K562 (cell line): ENCODE data around the gene SOX18. TPM values are rescaled to one million over a fixed set of nuclear protein-coding genes. Genes with fewer than 3 reads are reported as not detected.

Source experiments
- CHD2 ChIP-seq: IDR thresholded peaks from 2 replicates; pipeline ENCODE4 v1.6.1; 2011; ENCODE audit warnings: low read depth, low read length
- DMBX1 ChIP-seq: fragments of 250-450 bp; sonication (Bioruptor Pico); IDR thresholded peaks from 2 replicates; pipeline ENCODE4 v1.8.0; 2022; ENCODE audit warnings: inconsistent platforms, mild to moderate bottlenecking, moderate library complexity, borderline replicate concordance
- EGR1 ChIP-seq: fragments of 450-650 bp; conservative IDR thresholded peaks from 2 replicates; pipeline ENCODE4 v1.6.1; 2017; ENCODE audit warnings: mild to moderate bottlenecking
- GTF2E2 ChIP-seq: fragments of 200-800 bp; sonication (Bioruptor generic); IDR thresholded peaks from 2 replicates; pipeline ENCODE4 v1.6.1; 2016; ENCODE audit warnings: missing genetic modification characterization, missing compliant biosample characterization
- MYC ChIP-seq, 2 experiments: fragments of 250-450 bp in 1 of 2; sonication (Bioruptor Pico) in 1 of 2; IDR thresholded peaks; 2 replicates each; pipeline versions ENCODE4 v1.5.1 to v1.6.1; 2012 to 2021; ENCODE audit warnings: low read depth in 2 of 2, borderline replicate concordance in 1 of 2, improper control_type of control experiment in 1 of 2, low read length in 1 of 2, mild to moderate bottlenecking in 1 of 2, moderate library complexity in 1 of 2
- RAD21 ChIP-seq, 2 experiments: fragments of 250-450 bp in 1 of 2; fragments of 450-650 bp in 1 of 2; sonication (Bioruptor Pico) in 1 of 2; formaldehyde crosslinking in 1 of 2; IDR thresholded peaks in 1 of 2; conservative IDR thresholded peaks in 1 of 2; 2 replicates each; pipeline versions ENCODE4 v1.4.0 to v1.8.0; 2020 to 2022; ENCODE audit warnings: mild to moderate bottlenecking in 2 of 2, moderate library complexity in 1 of 2
- RBM17 ChIP-seq: fragments of 200-400 bp; formaldehyde crosslinking; IDR thresholded peaks from 2 replicates; pipeline ENCODE4 v1.6.1; 2017; ENCODE audit warnings: low read depth, mild to moderate bottlenecking, low read length, borderline replicate concordance
- TOE1 ChIP-seq, 2 experiments: fragments of 450-650 bp in 1 of 2; sonication (generic) in 1 of 2; formaldehyde crosslinking in 1 of 2; IDR thresholded peaks; 2 replicates each; pipeline versions ENCODE4 v1.7.1 to v1.8.0; 2016 to 2022; ENCODE audit warnings: borderline replicate concordance in 2 of 2, mild to moderate bottlenecking in 2 of 2, antibody characterized with exemption in 1 of 2, inconsistent platforms in 1 of 2, low read depth in 1 of 2, missing genetic modification reagents in 1 of 2, moderate library complexity in 1 of 2
- ZNF444 ChIP-seq: fragments of 250-450 bp; sonication (Bioruptor Pico); IDR thresholded peaks from 2 replicates; pipeline ENCODE4 v1.4.0; 2020; ENCODE audit warnings: mild to moderate bottlenecking, moderate library complexity
- ZNF668 ChIP-seq: fragments of 250-450 bp; sonication (Bioruptor Pico); IDR thresholded peaks from 2 replicates; pipeline ENCODE4 v1.8.0; 2022; ENCODE audit warnings: mild to moderate bottlenecking, inconsistent platforms
- ZNF780A ChIP-seq: fragments of 250-450 bp; sonication (Bioruptor Pico); IDR thresholded peaks from 2 replicates; pipeline ENCODE4 v1.5.0; 2021; ENCODE audit warnings: mild to moderate bottlenecking
- ZNF785 ChIP-seq: fragments of 250-450 bp; sonication (Bioruptor Pico); IDR thresholded peaks from 2 replicates; pipeline ENCODE4 v1.4.0; 2020; ENCODE audit warnings: mild to moderate bottlenecking
- polyA plus RNA-seq, 8 experiments: library from polyadenylated mRNA; depleted of rRNA in 4 of 8; stranded (reverse) in 5 of 8; unstranded in 3 of 8; fragments of >200 nt; fragmentation: Nextera tagmentation in 2 of 8; fragmentation: Illumina TruSeq in 1 of 8; extraction: Ambion mirVana in 2 of 8; extraction: Trizol in 1 of 8; gene quantifications; 2 replicates each; pipeline versions ENCODE4 v1.2.1 to v1.2.3, GENCODE V29; 2011 to 2014; ENCODE audit warnings: inconsistent platforms in 1 of 8, missing spikeins in 1 of 8
- total RNA-seq, 7 experiments: library from RNA; depleted of rRNA in 6 of 7; stranded (reverse); fragments of >200 nt in 6 of 7; fragmentation: Illumina TruSeq in 2 of 7; extraction: Trizol in 2 of 7; gene quantifications; 2 replicates each; pipeline versions ENCODE4 v1.2.1 to v1.2.3, GENCODE V29; 2011 to 2021; ENCODE audit warnings: low replicate concordance in 1 of 7
- TF ChIP-seq, protein P1 (sequence below), 2 experiments: fragments of 450-650 bp in 1 of 2; sonication (generic) in 1 of 2; formaldehyde crosslinking in 1 of 2; IDR thresholded peaks; 2 replicates each; pipeline versions ENCODE4 v1.7.1 to v1.9.0; 2016 to 2022; ENCODE audit warnings: inconsistent platforms in 1 of 2, mild to moderate bottlenecking in 1 of 2, missing genetic modification reagents in 1 of 2
- TF ChIP-seq, protein P2 (sequence below): fragments of 250-450 bp; sonication (Bioruptor Pico); IDR thresholded peaks from 2 replicates; pipeline ENCODE4 v1.5.0; 2021; ENCODE audit warnings: mild to moderate bottlenecking, moderate library complexity

SOX18 gene
- total and polyA plus RNA-seq, 9 of the 15 experiments (the other 6 are each of a cell fraction or from before 2014, with no cell fraction given): 0.15 to 19.8 (median 0.33) TPM

DNA sequence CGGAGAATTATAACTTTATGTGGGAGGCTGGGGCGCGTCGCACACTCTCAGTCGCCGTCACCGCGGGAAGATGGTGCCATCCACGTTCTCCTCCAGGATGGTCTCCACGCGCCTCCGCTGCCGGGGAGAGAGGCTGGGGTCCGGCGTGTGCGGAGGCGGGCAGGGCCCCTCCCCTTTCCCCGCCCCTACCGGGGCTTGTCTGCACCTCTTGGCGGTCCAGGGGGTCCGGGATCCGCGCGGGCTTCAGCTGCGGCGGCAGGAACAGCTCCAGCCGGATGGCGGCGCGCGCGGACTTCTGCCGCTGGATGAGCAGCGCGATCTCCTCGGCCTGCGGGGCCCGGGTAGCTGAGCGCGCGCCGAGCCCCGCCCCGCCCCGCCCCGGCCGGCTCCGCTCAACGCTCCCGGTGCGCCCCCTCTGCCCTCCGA is 34.0 kb upstream of the SOX18 start (continued):
- TF ChIP-seq RBM17: no peak
- TF ChIP-seq ZNF444: no peak
- TF ChIP-seq RAD21 (CRISPR knock-in tag; conservative IDR thresholded peaks at IDR 0.05 in 1 of 2, IDR thresholded peaks at IDR 0.05 in 1 of 2): peak; percentile 64 to 76
- no peak for TF ChIP-seq ZNF668 (CRISPR knock-in tag)
- TF ChIP-seq, protein P1, sequence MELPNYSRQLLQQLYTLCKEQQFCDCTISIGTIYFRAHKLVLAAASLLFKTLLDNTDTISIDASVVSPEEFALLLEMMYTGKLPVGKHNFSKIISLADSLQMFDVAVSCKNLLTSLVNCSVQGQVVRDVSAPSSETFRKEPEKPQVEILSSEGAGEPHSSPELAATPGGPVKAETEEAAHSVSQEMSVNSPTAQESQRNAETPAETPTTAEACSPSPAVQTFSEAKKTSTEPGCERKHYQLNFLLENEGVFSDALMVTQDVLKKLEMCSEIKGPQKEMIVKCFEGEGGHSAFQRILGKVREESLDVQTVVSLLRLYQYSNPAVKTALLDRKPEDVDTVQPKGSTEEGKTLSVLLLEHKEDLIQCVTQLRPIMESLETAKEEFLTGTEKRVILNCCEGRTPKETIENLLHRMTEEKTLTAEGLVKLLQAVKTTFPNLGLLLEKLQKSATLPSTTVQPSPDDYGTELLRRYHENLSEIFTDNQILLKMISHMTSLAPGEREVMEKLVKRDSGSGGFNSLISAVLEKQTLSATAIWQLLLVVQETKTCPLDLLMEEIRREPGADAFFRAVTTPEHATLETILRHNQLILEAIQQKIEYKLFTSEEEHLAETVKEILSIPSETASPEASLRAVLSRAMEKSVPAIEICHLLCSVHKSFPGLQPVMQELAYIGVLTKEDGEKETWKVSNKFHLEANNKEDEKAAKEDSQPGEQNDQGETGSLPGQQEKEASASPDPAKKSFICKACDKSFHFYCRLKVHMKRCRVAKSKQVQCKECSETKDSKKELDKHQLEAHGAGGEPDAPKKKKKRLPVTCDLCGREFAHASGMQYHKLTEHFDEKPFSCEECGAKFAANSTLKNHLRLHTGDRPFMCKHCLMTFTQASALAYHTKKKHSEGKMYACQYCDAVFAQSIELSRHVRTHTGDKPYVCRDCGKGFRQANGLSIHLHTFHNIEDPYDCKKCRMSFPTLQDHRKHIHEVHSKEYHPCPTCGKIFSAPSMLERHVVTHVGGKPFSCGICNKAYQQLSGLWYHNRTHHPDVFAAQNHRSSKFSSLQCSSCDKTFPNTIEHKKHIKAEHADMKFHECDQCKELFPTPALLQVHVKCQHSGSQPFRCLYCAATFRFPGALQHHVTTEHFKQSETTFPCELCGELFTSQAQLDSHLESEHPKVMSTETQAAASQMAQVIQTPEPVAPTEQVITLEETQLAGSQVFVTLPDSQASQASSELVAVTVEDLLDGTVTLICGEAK (IDR thresholded peaks at IDR 0.05): no peak
- TF ChIP-seq, protein P1 (CRISPR knock-in tag; IDR thresholded peaks at IDR 0.05): no peak
- no peak for TF ChIP-seq CHD2
- TF ChIP-seq, protein P2, sequence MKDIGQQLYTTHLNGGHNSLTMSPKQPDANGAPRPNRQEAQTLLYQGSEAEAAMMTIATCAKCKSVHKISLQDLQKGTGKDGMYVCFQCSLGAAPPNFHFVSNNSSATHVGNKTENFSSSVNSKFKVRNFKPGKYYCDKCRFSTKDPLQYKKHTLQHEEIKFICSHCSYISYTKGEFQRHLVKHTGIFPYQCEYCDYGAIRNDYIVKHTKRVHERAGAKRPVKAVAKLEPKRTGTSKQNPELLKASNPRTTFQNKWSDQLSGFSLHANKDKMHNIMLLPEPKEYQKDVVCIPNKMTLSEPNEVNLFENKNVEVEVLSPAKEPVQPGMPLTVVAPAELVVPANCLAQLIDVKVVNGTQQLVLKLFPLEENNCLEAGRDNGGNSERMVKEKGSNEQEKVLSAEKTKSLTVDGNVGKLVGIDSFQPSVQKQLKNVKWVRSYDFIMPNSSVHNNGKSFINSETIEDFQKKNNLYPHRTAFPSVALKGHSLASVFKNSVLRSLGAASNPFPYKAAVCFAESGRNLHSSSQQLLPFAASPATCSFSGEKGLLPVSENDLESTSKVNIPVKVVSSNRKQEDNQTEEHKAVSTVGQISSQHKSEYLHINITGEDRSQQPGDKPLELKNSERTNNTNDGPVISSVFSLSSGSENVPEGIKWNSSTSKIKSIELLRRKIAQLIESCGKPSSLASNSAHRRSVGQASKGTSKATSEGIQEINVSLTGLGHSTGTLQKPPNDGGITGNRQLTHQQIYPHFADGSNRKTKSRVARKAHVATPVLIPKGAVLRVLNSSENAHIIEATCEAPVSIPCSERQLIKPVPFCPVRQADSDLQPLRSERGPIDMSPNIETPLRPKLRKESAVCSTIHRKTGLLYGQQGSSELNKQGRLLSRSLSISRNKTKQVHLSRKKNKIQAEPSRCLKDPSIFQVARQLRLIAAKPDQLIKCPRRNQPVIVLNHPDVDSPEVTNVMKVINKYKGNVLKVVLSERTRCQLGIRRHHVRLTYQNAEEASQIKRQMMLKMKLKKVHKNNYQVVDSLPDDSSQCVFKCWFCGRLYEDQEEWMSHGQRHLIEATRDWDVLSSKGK (CRISPR knock-in tag): no peak
- no peak for TF ChIP-seq GTF2E2 (tag)
- no peak for TF ChIP-seq ZNF780A (CRISPR knock-in tag)
- TF ChIP-seq EGR1: peak; percentile 69
- TF ChIP-seq ZNF785 (CRISPR knock-in tag): no peak
- no peak for TF ChIP-seq DMBX1 (CRISPR knock-in tag)
- TF ChIP-seq TOE1 (IDR thresholded peaks at IDR 0.05; ENCODE audit: borderline replicate concordance): no peak
- TF ChIP-seq TOE1 (CRISPR knock-in tag; IDR thresholded peaks at IDR 0.05; ENCODE audit: borderline replicate concordance, low read depth): no peak
- peak; percentile 32; the same call in 1 of the 2 replicates for TF ChIP-seq MYC (IDR thresholded peaks at IDR 0.05; ENCODE audit: low read depth, low read length)
- TF ChIP-seq MYC (CRISPR knock-in tag; IDR thresholded peaks at IDR 0.05; ENCODE audit: borderline replicate concordance, low read depth): no peak
